PC-9 (cell line): ENCODE results near the gene FAM89B. TPM values are rescaled to one million over a fixed set of nuclear protein-coding genes. Genes with fewer than 3 reads are reported as not detected.

ENCODE experiments used
- BruUV-seq: library from RNA; stranded (reverse); fragments of 400-500 nt; replicated peaks from 2 replicates; lab custom pipeline; 2021; lab: Mats Ljungman, UMichigan
- CTCF ChIA-PET: fragments of 300-600 bp; sonication (Branson Sonifier 250); formaldehyde crosslinking; loops from one replicate; lab custom pipeline; 2022; ENCODE audit warnings: antibody characterized with exemption; lab: Charles Lee
- POLR2A ChIA-PET: fragments of 300-600 bp; sonication (Branson Sonifier 250); formaldehyde crosslinking; loops from one replicate; lab custom pipeline; 2022; ENCODE audit warnings: antibody characterized with exemption; ENCODE audit not compliant: unreplicated experiment; lab: Charles Lee
- DNase-seq, 2 experiments: peaks; one replicate each; pipeline versions ENCODE4 v3.0.0 to v3.0.0-alpha.2; 2015 to 2022; ENCODE audit warnings: mixed read lengths in 1 of 2
- H2AFZ ChIP-seq: fragments of 200-600 bp; sonication (generic); 2 replicates; pipeline ENCODE4 v1.8.1; 2017; ENCODE audit warnings: antibody characterized with exemption
- H3F3A ChIP-seq: fragments of 200-600 bp; sonication (generic); 2 replicates; pipeline ENCODE4 v1.8.1; 2017; ENCODE audit warnings: antibody characterized with exemption, mild to moderate bottlenecking, low read depth; ENCODE audit not compliant: insufficient read depth
- H3K27ac ChIP-seq: fragments of 200-600 bp; sonication (generic); 2 replicates; pipeline ENCODE4 v1.6.1; 2016; ENCODE audit warnings: mixed run types
- H3K27me3 ChIP-seq: fragments of 200-600 bp; sonication (generic); 2 replicates; pipeline ENCODE4 v1.6.1; 2016; ENCODE audit warnings: low read depth, mixed run types; ENCODE audit not compliant: insufficient read depth
- H3K36me3 ChIP-seq: fragments of 200-600 bp; sonication (generic); 2 replicates; pipeline ENCODE4 v1.6.1; 2016; ENCODE audit warnings: low read depth, mixed run types
- H3K4me1 ChIP-seq: fragments of 200-600 bp; sonication (generic); replicated peaks from 2 replicates; pipeline ENCODE4 v1.6.1; 2016; ENCODE audit warnings: mixed run types; ENCODE audit not compliant: insufficient read depth
- H3K4me2 ChIP-seq: fragments of 200-600 bp; sonication (generic); 2 replicates; pipeline ENCODE4 v1.6.1; 2017; ENCODE audit warnings: mixed run types
- H3K4me3 ChIP-seq: fragments of 200-600 bp; sonication (generic); 2 replicates; pipeline ENCODE4 v1.6.1; 2016; ENCODE audit warnings: mixed run types
- H3K79me2 ChIP-seq: fragments of 200-600 bp; sonication (generic); 2 replicates; pipeline ENCODE4 v1.6.1; 2017; ENCODE audit warnings: low read depth, mixed run types
- H3K9me2 ChIP-seq: fragments of 200-600 bp; sonication (generic); 2 replicates; pipeline ENCODE4 v1.8.1; 2017; ENCODE audit warnings: mild to moderate bottlenecking; ENCODE audit not compliant: insufficient read depth
- H3K9me3 ChIP-seq: fragments of 200-600 bp; sonication (generic); 2 replicates; pipeline ENCODE4 v1.8.1; 2016; ENCODE audit warnings: low read depth; ENCODE audit not compliant: insufficient read depth
- H4K20me1 ChIP-seq: fragments of 200-600 bp; sonication (generic); 2 replicates; pipeline ENCODE4 v1.8.1; 2017; ENCODE audit not compliant: insufficient read depth
- EZH2 ChIP-seq: fragments of 200-600 bp; sonication (generic); IDR thresholded peaks from 2 replicates; pipeline ENCODE4 v1.8.0; 2017; ENCODE audit warnings: antibody characterized with exemption, low read depth
- intact Hi-C: fragments of 100-400 bp; cut with micrococcal nuclease; formaldehyde crosslinking; loops from one replicate; pipeline ENCODE4 v1.10.0; 2022; ENCODE audit not compliant: unreplicated experiment
- total RNA-seq: library from RNA; stranded (reverse); gene quantifications from 2 replicates; pipeline ENCODE4 v1.2.3, GENCODE V29; 2021
- TF ChIP-seq, protein P1 (sequence below): fragments of 200-600 bp; sonication (generic); conservative IDR thresholded peaks from 2 replicates; pipeline ENCODE4 v1.6.1; 2017; ENCODE audit warnings: mixed run types, antibody characterized with exemption, mild to moderate bottlenecking, moderate library complexity

The FAM89B gene
- total RNA-seq, 1 experiment from 2014 or later, result 53.3 TPM

DNA sequence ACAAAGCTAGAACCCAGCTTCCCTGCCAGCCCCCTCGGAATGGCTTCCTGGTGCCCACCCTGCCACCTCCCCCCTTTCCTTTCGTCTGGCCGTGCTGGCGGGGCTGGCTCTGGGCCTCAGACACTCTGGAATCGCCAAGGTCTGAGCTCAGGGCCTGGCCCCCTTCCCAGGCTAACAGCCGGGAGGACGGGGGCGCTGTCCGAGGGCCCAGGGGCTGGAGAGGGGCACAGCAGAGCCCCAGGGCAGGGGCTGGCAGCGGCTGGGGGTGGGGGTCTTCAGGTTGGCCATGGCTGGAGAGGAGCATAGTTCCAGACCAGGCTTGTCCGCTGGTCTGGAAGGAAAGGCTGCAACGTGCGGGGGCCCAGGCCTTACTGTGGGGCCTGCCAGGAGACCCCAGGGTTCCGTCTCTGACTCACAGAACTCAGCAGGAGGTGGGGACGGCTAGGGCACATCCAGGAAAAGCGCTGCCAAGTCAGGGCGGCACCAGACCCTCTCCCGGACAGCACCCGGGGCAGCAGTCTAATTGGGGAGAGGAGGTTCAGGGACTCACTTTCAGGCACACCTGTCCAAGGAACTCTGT is 13.3 kb upstream of the FAM89B start:
- H4K20me1 ChIP-seq, result no peaks in the 10 kb centered on the region
- intact Hi-C loops, result loop anchor here (5.0 kb wide), 3 partner anchors 137 to 453 kb away; partner anchors contain the start of genes C11orf68, CST6, DRAP1 and NEAT1
- H3K27me3 ChIP-seq, result no peaks in the 10 kb centered on the region
- H3K79me2 ChIP-seq, result peaks cover 38% of the 10 kb centered on the region
- H3K4me2 ChIP-seq, result peak overlapping the region; percentile 86
- H2AFZ ChIP-seq, result peak overlapping the region; percentile 75
- POLR2A ChIA-PET, result interaction anchor here (0.6 to 1.8 kb wide), 6 partner anchors 11 to 432 kb away, joined by 3 to 13 read pairs (median 4); partner anchors contain the start of gene ZNRD2
- peak overlapping the region; percentile 69 for H3K27ac ChIP-seq
- peaks cover 67% of the 10 kb centered on the region for H3F3A ChIP-seq
- H3K9me2 ChIP-seq, result no peaks in the 10 kb centered on the region
- TF ChIP-seq, protein P1, sequence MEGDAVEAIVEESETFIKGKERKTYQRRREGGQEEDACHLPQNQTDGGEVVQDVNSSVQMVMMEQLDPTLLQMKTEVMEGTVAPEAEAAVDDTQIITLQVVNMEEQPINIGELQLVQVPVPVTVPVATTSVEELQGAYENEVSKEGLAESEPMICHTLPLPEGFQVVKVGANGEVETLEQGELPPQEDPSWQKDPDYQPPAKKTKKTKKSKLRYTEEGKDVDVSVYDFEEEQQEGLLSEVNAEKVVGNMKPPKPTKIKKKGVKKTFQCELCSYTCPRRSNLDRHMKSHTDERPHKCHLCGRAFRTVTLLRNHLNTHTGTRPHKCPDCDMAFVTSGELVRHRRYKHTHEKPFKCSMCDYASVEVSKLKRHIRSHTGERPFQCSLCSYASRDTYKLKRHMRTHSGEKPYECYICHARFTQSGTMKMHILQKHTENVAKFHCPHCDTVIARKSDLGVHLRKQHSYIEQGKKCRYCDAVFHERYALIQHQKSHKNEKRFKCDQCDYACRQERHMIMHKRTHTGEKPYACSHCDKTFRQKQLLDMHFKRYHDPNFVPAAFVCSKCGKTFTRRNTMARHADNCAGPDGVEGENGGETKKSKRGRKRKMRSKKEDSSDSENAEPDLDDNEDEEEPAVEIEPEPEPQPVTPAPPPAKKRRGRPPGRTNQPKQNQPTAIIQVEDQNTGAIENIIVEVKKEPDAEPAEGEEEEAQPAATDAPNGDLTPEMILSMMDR, result no peak
- no peak for TF ChIP-seq EZH2
- CTCF ChIA-PET, result interaction anchor here (0.6 to 2.2 kb wide), 3 partner anchors 12 to 443 kb away, joined by 4 to 11 read pairs (median 8); partner anchors contain the start of genes BANF1, EIF1AD and ZNRD2
- no peak for DNase-seq
- no peaks in the 10 kb centered on the region for H3K9me3 ChIP-seq
- H3K36me3 ChIP-seq, result no peaks in the 10 kb centered on the region
- peaks cover 63% of the 10 kb centered on the region for H3K4me1 ChIP-seq
- TSS peak; percentile 70 for BruUV-seq
- peak overlapping the region; percentile 77 for H3K4me3 ChIP-seq

DNA sequence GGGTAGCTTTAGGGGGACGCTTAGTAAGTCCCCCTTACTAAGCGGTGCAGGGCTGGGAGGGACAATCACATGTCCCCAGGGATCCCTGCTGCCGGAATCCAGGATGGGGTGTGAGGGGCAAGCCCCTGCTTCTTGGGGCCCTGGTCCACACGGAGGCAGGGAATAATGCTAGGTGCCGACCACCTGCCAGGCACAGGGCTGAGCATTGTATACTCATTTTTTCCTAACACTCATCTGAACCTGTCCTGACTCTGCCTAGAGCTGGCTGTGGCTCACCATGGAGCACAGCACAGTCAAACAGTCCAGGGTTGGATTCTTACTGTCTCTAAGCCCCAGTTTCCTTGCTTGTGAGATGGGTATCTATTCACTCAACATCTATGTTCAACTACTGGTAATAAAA is 12.8 kb upstream of the FAM89B start:
- Histone ChIP-seq H3K4me2 (peak overlapping the region; percentile 86), H3K9me3 (no peaks in the 10 kb centered on the region)

More for the DNA sequence above, 12.8 kb upstream of the FAM89B start:
- Histone ChIP-seq H3K9me2 (no peaks in the 10 kb centered on the region), H3K27me3 (no peaks in the 10 kb centered on the region), H2AFZ (no peak overlapping the region), H3K27ac (peak overlapping the region; percentile 69), H3K36me3 (no peaks in the 10 kb centered on the region), H3K79me2 (peaks cover 33% of the 10 kb centered on the region), H3K4me3 (peak overlapping the region; percentile 77; the same call in 1 of the 2 replicates), H3K4me1 (peaks cover 58% of the 10 kb centered on the region), H4K20me1 (no peaks in the 10 kb centered on the region), H3F3A (peaks cover 62% of the 10 kb centered on the region)
- no TSS peak for BruUV-seq
- TF ChIP-seq EZH2, result no peak
- TF ChIP-seq, protein P1, result no peak
- DNase-seq, result no peak
- CTCF ChIA-PET, result interaction anchor here (0.6 to 2.2 kb wide), 2 partner anchors 11 to 443 kb away, joined by 8 to 11 read pairs; partner anchors contain the start of genes BANF1, EIF1AD and ZNRD2
- intact Hi-C loops, result loop anchor here (5.0 kb wide), 3 partner anchors 137 to 453 kb away; partner anchors contain the start of genes C11orf68, CST6, DRAP1 and NEAT1
- POLR2A ChIA-PET, result interaction anchor here (0.6 to 1.8 kb wide), 12 partner anchors 11 to 815 kb away, joined by 3 to 43 read pairs (median 4); partner anchors contain the start of genes MALAT1, RASGRP2 and ZNRD2
